HepG2 (cell line): ENCODE measurements around the gene ANKRD44.

Source experiments
- BRF2 ChIP-seq: sonication (generic); formaldehyde crosslinking; IDR thresholded peaks from 2 replicates; pipeline ENCODE4 v1.8.1; 2022; ENCODE audit warnings: mild to moderate bottlenecking, missing genetic modification reagents
- EP300 ChIP-seq, 3 experiments: sonication (generic) in 1 of 3; formaldehyde crosslinking in 1 of 3; IDR thresholded peaks; 2 replicates each; pipeline versions ENCODE4 v1.5.1 to v1.6.1; 2011 to 2020; ENCODE audit warnings: low read depth in 2 of 3, low read length in 2 of 3, borderline replicate concordance in 1 of 3, improper control_type of control experiment in 1 of 3, mild to moderate bottlenecking in 1 of 3, missing genetic modification reagents in 1 of 3, moderate library complexity in 1 of 3
- GABPB1 ChIP-seq: IDR thresholded peaks from 2 replicates; pipeline ENCODE4 v1.6.1; 2016; ENCODE audit warnings: mild to moderate bottlenecking, missing genetic modification reagents, moderate library complexity, missing compliant biosample characterization
- KAT8 ChIP-seq: IDR thresholded peaks from 2 replicates; pipeline ENCODE4 v1.6.1; 2016; ENCODE audit warnings: missing genetic modification reagents, missing compliant biosample characterization
- SRSF9 ChIP-seq: fragments of 200-400 bp; formaldehyde crosslinking; IDR thresholded peaks from 2 replicates; pipeline ENCODE4 v1.6.1; 2018; ENCODE audit warnings: borderline replicate concordance, mild to moderate bottlenecking, low read depth, low read length; ENCODE audit not compliant: insufficient read depth, poor library complexity, severe bottlenecking
- SUZ12 ChIP-seq: fragments of 150-350 bp; IDR thresholded peaks from 2 replicates; pipeline ENCODE4 v1.6.1; 2014; ENCODE audit warnings: low read depth, low read length
- THAP11 ChIP-seq: IDR thresholded peaks from 2 replicates; pipeline ENCODE4 v1.6.1; 2016; ENCODE audit warnings: missing biosample characterization, missing genetic modification reagents
- ZBTB7A ChIP-seq: sonication (generic); formaldehyde crosslinking; IDR thresholded peaks from 2 replicates; pipeline ENCODE4 v1.8.0; 2022; ENCODE audit warnings: mild to moderate bottlenecking, missing genetic modification reagents
- ZNF274 ChIP-seq: sonication (generic); formaldehyde crosslinking; IDR thresholded peaks from 2 replicates; pipeline ENCODE4 v1.5.1; 2020; ENCODE audit warnings: mild to moderate bottlenecking, missing genetic modification reagents
- ZNF501 ChIP-seq: sonication (generic); formaldehyde crosslinking; IDR thresholded peaks from 2 replicates; pipeline ENCODE4 v1.5.1; 2020; ENCODE audit warnings: mild to moderate bottlenecking, moderate library complexity, missing genetic modification reagents
- TF ChIP-seq, protein P1 (sequence below): sonication (generic); formaldehyde crosslinking; IDR thresholded peaks from 2 replicates; pipeline ENCODE4 v1.4.0; 2020; ENCODE audit warnings: missing genetic modification reagents, mild to moderate bottlenecking, borderline replicate concordance
- TF ChIP-seq, protein P2 (sequence below), 2 experiments: IDR thresholded peaks; 2 replicates each; pipeline ENCODE4 v1.6.1; 2011 to 2012; ENCODE audit warnings: low read length in 2 of 2, borderline replicate concordance in 1 of 2, low read depth in 1 of 2, mild to moderate bottlenecking in 1 of 2, moderate library complexity in 1 of 2
- TF ChIP-seq, protein P3 (sequence below): sonication (generic); formaldehyde crosslinking; IDR thresholded peaks from 2 replicates; pipeline ENCODE4 v1.5.0; 2020; ENCODE audit warnings: mild to moderate bottlenecking, missing genetic modification reagents, borderline replicate concordance

DNA sequence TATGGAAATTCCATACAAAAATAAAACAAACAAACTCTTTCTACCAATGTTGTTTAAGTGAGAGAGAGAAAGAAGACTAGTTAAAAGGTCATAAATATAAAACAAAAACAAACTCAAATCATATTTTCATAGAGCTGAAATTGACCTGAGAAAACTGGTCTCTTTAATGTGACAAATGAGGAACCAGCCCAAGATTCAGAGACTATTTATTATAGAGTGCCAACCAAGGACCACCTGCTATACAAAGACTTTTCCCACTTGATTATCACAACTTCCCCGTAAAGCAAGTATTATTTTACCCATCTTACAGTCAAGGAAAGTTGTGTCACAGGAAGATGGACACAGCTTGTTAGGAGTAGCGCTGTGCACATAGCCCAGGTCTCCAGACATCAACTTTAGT is 13.3 kb downstream of the ANKRD44 start:
- TF ChIP-seq GABPB1 (CRISPR knock-in tag) (no peak), ZBTB7A (no peak), BRF2 (CRISPR knock-in tag) (no peak), KAT8 (CRISPR knock-in tag) (no peak), ZNF501 (CRISPR knock-in tag) (no peak), THAP11 (CRISPR knock-in tag) (no peak), EP300 (IDR thresholded peaks at IDR 0.05; ENCODE audit: low read depth in 2 of 2, low read length in 2 of 2) (no peak), EP300 (CRISPR knock-in tag; IDR thresholded peaks at IDR 0.05; ENCODE audit: borderline replicate concordance) (no peak), SRSF9 (no peak), ZNF274 (CRISPR knock-in tag) (no peak), SUZ12 (no peak)
- TF ChIP-seq, protein P1, sequence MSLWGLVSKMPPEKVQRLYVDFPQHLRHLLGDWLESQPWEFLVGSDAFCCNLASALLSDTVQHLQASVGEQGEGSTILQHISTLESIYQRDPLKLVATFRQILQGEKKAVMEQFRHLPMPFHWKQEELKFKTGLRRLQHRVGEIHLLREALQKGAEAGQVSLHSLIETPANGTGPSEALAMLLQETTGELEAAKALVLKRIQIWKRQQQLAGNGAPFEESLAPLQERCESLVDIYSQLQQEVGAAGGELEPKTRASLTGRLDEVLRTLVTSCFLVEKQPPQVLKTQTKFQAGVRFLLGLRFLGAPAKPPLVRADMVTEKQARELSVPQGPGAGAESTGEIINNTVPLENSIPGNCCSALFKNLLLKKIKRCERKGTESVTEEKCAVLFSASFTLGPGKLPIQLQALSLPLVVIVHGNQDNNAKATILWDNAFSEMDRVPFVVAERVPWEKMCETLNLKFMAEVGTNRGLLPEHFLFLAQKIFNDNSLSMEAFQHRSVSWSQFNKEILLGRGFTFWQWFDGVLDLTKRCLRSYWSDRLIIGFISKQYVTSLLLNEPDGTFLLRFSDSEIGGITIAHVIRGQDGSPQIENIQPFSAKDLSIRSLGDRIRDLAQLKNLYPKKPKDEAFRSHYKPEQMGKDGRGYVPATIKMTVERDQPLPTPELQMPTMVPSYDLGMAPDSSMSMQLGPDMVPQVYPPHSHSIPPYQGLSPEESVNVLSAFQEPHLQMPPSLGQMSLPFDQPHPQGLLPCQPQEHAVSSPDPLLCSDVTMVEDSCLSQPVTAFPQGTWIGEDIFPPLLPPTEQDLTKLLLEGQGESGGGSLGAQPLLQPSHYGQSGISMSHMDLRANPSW (CRISPR knock-in tag), result no peak
- TF ChIP-seq, protein P2, sequence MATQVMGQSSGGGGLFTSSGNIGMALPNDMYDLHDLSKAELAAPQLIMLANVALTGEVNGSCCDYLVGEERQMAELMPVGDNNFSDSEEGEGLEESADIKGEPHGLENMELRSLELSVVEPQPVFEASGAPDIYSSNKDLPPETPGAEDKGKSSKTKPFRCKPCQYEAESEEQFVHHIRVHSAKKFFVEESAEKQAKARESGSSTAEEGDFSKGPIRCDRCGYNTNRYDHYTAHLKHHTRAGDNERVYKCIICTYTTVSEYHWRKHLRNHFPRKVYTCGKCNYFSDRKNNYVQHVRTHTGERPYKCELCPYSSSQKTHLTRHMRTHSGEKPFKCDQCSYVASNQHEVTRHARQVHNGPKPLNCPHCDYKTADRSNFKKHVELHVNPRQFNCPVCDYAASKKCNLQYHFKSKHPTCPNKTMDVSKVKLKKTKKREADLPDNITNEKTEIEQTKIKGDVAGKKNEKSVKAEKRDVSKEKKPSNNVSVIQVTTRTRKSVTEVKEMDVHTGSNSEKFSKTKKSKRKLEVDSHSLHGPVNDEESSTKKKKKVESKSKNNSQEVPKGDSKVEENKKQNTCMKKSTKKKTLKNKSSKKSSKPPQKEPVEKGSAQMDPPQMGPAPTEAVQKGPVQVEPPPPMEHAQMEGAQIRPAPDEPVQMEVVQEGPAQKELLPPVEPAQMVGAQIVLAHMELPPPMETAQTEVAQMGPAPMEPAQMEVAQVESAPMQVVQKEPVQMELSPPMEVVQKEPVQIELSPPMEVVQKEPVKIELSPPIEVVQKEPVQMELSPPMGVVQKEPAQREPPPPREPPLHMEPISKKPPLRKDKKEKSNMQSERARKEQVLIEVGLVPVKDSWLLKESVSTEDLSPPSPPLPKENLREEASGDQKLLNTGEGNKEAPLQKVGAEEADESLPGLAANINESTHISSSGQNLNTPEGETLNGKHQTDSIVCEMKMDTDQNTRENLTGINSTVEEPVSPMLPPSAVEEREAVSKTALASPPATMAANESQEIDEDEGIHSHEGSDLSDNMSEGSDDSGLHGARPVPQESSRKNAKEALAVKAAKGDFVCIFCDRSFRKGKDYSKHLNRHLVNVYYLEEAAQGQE (IDR thresholded peaks at IDR 0.05; ENCODE audit: borderline replicate concordance in 1 of 2, low read depth in 1 of 2, low read length in 2 of 2), result no peak
- TF ChIP-seq, protein P3, sequence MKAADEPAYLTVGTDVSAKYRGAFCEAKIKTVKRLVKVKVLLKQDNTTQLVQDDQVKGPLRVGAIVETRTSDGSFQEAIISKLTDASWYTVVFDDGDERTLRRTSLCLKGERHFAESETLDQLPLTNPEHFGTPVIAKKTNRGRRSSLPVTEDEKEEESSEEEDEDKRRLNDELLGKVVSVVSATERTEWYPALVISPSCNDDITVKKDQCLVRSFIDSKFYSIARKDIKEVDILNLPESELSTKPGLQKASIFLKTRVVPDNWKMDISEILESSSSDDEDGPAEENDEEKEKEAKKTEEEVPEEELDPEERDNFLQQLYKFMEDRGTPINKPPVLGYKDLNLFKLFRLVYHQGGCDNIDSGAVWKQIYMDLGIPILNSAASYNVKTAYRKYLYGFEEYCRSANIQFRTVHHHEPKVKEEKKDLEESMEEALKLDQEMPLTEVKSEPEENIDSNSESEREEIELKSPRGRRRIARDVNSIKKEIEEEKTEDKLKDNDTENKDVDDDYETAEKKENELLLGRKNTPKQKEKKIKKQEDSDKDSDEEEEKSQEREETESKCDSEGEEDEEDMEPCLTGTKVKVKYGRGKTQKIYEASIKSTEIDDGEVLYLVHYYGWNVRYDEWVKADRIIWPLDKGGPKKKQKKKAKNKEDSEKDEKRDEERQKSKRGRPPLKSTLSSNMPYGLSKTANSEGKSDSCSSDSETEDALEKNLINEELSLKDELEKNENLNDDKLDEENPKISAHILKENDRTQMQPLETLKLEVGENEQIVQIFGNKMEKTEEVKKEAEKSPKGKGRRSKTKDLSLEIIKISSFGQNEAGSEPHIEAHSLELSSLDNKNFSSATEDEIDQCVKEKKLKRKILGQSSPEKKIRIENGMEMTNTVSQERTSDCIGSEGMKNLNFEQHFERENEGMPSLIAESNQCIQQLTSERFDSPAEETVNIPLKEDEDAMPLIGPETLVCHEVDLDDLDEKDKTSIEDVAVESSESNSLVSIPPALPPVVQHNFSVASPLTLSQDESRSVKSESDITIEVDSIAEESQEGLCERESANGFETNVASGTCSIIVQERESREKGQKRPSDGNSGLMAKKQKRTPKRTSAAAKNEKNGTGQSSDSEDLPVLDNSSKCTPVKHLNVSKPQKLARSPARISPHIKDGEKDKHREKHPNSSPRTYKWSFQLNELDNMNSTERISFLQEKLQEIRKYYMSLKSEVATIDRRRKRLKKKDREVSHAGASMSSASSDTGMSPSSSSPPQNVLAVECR, result no peak
